GM19025 (cell line): ENCODE measurements around the gene FTHL17.

Experiments used
- ATAC-seq: cut with Tn5 transposase; IDR thresholded peaks from one replicate; pipeline ENCODE4 v1.9.1; 2021; ENCODE audit warnings: mild to moderate bottlenecking, low read depth, moderate library complexity; ENCODE audit not compliant: unreplicated experiment

FTHL17 gene

DNA sequence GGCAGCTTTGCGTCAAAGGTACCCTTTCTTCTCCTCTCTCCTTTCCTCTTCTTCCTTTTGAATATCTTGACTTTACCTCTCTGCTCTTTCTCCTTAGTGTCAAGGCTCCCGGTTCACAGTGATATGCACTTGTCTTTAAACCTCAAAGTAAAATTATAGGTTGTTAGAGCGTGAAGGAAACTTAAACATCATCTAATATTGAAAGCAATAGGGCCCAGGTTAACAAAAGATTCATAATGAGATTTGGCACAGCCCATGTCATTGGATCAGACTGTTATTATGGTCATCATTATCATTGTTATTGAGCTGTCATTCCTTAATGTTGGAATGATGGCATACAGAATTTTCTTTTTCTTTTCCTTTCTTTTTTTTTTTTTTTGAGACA, 32.5 kb downstream of the FTHL17 start:
- ATAC-seq: no peak

DNA sequence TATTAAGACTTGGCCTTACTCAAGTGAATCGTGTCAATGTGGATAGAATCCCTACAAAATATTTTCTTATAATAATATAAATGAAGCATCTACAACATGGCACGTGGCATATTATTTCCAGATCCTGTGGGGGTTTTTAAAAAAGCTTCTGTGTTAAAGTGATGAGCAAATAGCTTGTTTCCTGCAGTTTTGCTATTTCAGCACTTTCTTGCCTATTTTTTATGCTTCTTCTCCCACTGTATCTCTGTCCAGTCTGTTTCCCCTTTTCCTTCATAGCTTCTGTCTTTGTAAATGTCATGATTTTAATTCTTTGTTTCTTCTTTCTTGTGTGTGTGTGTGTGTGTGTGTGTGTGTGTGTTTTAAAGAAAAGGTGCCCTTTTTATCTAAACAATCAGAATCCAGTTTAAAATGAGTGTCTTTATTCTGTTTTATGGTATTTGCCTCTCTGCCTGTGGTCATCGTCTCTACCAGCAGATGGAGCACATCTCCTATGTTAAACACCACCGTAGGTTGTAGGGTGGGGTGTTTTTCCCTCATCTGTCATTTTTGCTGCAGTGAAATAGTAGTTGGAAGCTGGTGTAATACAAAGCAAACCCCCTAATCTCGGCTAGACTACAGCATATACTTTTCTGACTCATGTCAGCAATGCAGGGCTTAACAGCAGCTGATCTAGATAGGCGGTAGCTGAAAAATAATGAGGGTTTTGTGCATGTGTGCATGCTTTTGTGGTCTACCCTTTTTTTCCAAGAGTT, 33.1 kb downstream of the FTHL17 start:
- ATAC-seq: no peak

DNA sequence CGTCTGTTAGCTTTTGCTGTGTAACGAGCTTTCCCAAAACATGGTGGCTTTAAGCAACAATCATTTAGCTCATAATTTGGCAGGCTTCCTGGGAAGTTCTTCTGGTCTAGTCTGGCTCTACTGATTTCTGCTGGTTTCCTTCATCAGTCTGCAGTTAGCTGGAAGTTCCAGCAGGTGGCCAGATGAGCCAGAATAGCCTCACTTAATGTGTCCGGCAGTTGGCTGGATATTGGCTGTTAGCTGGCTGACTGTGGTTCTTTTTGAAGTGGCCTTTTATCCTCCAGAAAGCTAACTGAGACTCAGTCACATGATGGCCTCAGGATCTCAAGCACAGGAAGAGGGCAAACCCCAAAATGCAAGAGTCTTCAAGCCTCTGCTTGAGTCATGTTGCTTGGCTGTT, 34.9 kb downstream of the FTHL17 start:
- peak; percentile 70 for ATAC-seq

DNA sequence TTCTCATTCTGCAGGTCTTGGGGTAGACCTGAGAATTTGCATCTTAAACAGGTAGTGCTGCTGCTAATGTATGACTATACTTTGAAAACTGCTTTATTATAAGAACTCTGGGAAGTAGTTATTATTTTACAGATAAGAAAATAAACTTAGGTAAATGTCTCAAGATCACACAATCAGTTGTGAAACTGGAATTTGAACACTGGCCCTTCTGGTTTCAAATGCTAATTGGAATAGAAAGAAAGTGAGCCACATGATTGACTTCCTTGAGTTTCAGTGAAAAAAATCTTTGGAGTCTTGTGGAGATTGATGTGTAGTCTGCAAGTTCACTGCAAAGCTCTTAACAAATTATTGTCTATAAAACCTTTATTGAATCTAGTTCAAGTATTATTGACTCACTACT, 44.5 kb downstream of the FTHL17 start:
- no peak for ATAC-seq

DNA sequence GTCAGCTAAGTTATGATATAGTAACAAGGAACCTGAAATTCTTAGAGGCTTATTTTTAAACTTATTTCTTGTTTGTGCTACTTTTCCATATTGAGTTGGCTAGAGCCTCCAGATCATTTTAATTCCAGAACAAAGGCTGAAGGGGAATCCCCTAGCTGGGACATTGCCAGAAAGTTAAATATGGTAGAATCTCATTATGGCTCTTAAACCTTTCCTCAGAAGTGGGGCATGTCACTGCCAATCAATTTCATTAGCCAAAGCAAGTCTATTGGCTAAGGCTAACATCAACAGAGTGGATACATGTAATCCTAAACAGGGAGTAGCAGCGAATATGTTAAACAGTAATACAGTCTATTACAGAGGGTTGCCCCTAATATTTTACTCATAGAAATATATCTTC, 47.0 kb downstream of the FTHL17 start:
- ATAC-seq: no peak

DNA sequence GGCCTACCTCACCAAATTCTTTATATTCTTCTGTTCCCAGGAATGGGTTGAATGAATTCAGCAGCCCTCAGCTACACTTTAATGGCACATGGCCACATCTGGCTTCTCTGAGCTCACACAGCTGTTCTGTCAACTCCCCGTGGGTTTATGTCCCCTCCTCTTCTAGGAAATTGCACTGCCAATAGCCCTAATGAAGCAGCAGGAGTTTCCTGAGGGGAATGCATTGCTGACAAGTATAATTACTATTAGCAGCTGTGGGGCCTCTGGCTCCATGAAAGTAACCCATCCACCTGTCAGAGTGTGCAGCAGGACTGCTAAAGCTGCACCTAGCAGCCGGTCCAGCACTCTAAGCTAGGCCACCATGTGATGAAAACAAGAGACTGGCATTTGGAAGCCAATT, 50.3 kb downstream of the FTHL17 start:
- ATAC-seq: no peak
